Activated CD8-positive, alpha-beta memory T cell treated with anti-CD3 and anti-CD28 coated beads, Interleukin-2, amount 50 U/mL, for 1 hour (primary cell): ENCODE measurements around the gene RIPK1.

Experiments used
- DNase-seq: peaks from one replicate; pipeline ENCODE4 v3.0.0-alpha.2; 2020; ENCODE audit errors: extremely low read depth

The RIPK1 gene

DNA sequence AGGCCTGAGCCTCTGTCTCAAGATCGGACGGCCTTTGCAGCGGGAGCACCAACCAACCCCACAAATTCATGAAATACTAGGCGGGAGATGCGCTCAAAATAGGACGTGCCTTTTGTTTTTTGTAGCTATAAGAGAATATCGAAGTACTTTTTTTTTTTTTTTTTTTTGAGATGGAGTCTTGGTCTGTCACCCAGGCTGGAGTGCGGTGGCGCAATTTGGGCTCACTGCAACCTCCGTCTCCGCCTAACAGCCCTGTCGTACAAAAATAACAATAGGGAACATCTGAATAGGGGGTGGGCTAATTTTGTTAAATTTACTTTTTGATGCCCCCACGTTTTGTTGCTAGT lies 94.9 kb downstream of the RIPK1 start:
- DNase-seq: no peak

DNA sequence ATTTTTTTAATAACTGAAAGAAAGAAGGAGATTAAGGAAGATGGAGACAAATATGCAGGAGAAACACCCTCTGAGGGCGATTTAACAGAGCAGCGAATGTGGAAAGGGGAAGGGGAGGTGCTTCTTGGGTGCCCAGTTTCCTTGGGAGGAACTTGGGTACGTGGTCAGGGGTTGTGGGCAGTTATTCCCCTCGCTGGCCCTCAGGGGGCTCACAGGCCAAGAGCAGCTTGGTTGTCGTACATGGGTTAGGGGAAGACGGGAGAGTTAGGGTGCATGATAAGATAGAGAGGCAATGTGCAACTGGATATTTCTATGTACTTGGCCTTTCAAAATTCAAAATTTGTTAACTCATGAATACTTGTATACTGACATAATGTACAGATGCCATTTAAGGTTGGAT lies 96.1 kb downstream of the RIPK1 start:
- no peak for DNase-seq
